ENCODE results near the gene ANK3.

The ANK3 gene

DNA sequence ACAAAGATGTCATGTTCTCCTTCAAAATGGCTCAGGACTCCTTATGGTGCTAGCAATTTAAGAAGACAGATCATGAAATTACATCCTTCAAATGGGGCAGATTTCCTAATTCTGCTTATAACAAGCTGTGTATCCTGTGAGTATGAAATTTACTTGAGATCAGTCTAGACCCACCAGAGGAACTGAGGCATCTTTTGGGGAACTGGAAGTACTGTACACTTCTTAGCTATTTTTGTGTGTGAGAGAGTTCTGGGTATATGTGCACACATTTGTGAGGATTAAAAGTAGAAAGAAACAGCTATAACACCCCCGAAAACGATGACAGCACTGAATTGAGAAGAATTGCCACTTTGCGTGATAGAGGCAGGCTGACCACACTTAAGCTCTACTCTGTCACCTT is 296.4 kb downstream of the ANK3 start:
- no peak for TF ChIP-seq CTCF (IDR thresholded peaks at IDR 0.05; ENCODE audit: low read depth, low read length)
- TF ChIP-seq, protein P1, sequence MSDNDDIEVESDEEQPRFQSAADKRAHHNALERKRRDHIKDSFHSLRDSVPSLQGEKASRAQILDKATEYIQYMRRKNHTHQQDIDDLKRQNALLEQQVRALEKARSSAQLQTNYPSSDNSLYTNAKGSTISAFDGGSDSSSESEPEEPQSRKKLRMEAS (IDR thresholded peaks at IDR 0.05; ENCODE audit: low read depth, low read length): no peak
- TF ChIP-seq MYC (IDR thresholded peaks at IDR 0.05; ENCODE audit: low read depth, low read length): no peak
- no peak for TF ChIP-seq POLR2A (IDR thresholded peaks at IDR 0.05; ENCODE audit: extremely low read depth, insufficient read length)
- H3K4me3 ChIP-seq (ENCODE audit: low read depth, low read length): no peak overlapping the region
- DNase-seq (ENCODE audit: low read depth): no peak

DNA sequence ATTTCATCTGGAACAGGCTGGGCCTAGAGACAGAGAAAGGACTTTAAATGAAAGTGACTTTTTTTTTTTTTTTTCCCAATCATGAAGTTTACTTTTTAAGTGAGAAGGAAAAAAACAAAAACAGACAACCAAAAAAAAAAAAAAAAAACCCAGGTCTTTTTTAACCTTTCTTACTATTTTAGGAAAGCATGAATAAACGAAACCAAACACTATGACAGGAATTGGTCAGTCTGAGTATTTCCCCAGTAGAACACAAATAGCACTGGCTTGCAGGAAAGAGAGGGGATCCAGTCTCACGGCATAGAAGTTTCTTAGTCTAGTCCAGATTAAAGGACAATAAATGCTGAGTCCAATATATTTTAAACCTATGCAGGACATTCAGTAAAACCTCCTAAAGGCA is 302.8 kb downstream of the ANK3 start:
- TF ChIP-seq, protein P1 (IDR thresholded peaks at IDR 0.05; ENCODE audit: low read depth, low read length): no peak
- TF ChIP-seq CTCF (IDR thresholded peaks at IDR 0.05; ENCODE audit: low read depth, low read length) (no peak), POLR2A (IDR thresholded peaks at IDR 0.05; ENCODE audit: extremely low read depth, insufficient read length) (no peak), MYC (IDR thresholded peaks at IDR 0.05; ENCODE audit: low read depth, low read length) (no peak)
- no peak for DNase-seq (ENCODE audit: low read depth)
- H3K4me3 ChIP-seq (ENCODE audit: low read depth, low read length): no peak overlapping the region

GRCh38 chr10:60086421-60086820 is 303.3 kb downstream of the ANK3 start:
- H3K4me3 ChIP-seq (ENCODE audit: low read depth, low read length): no peak overlapping the region
- TF ChIP-seq CTCF (IDR thresholded peaks at IDR 0.05; ENCODE audit: low read depth, low read length) (no peak), MYC (IDR thresholded peaks at IDR 0.05; ENCODE audit: low read depth, low read length) (no peak), POLR2A (IDR thresholded peaks at IDR 0.05; ENCODE audit: extremely low read depth, insufficient read length) (no peak)
- TF ChIP-seq, protein P1 (IDR thresholded peaks at IDR 0.05; ENCODE audit: low read depth, low read length): no peak
- DNase-seq (ENCODE audit: low read depth): no peak

- H3K4me3 ChIP-seq (ENCODE audit: low read depth, low read length): no peak overlapping the region
- TF ChIP-seq POLR2A (IDR thresholded peaks at IDR 0.05; ENCODE audit: extremely low read depth, insufficient read length) (no peak), CTCF (IDR thresholded peaks at IDR 0.05; ENCODE audit: low read depth, low read length) (no peak), MYC (IDR thresholded peaks at IDR 0.05; ENCODE audit: low read depth, low read length) (no peak)
- TF ChIP-seq, protein P1 (IDR thresholded peaks at IDR 0.05; ENCODE audit: low read depth, low read length): no peak
- DNase-seq (ENCODE audit: low read depth): no peak
These were observed 306.8 kb downstream of the ANK3 start for GRCh38 chr10:60082744-60083344.

- no peak for TF ChIP-seq MYC (IDR thresholded peaks at IDR 0.05; ENCODE audit: low read depth, low read length)
- no peak for TF ChIP-seq CTCF (IDR thresholded peaks at IDR 0.05; ENCODE audit: low read depth, low read length)
- TF ChIP-seq, protein P1 (IDR thresholded peaks at IDR 0.05; ENCODE audit: low read depth, low read length): no peak
- TF ChIP-seq POLR2A (IDR thresholded peaks at IDR 0.05; ENCODE audit: extremely low read depth, insufficient read length): no peak
- H3K4me3 ChIP-seq (ENCODE audit: low read depth, low read length): no peak overlapping the region
- DNase-seq (ENCODE audit: low read depth): no peak
These were observed 307.3 kb downstream of the ANK3 start for GRCh38 chr10:60082341-60082740.
